LNCAP (cell line): ENCODE measurements around the gene SGPL1.

ENCODE experiments used
- CTCF ChIP-seq: fragments of 450-650 bp; IDR thresholded peaks from 2 replicates; pipeline ENCODE4 v1.5.1; 2017; ENCODE audit warnings: mild to moderate bottlenecking

The SGPL1 gene

DNA sequence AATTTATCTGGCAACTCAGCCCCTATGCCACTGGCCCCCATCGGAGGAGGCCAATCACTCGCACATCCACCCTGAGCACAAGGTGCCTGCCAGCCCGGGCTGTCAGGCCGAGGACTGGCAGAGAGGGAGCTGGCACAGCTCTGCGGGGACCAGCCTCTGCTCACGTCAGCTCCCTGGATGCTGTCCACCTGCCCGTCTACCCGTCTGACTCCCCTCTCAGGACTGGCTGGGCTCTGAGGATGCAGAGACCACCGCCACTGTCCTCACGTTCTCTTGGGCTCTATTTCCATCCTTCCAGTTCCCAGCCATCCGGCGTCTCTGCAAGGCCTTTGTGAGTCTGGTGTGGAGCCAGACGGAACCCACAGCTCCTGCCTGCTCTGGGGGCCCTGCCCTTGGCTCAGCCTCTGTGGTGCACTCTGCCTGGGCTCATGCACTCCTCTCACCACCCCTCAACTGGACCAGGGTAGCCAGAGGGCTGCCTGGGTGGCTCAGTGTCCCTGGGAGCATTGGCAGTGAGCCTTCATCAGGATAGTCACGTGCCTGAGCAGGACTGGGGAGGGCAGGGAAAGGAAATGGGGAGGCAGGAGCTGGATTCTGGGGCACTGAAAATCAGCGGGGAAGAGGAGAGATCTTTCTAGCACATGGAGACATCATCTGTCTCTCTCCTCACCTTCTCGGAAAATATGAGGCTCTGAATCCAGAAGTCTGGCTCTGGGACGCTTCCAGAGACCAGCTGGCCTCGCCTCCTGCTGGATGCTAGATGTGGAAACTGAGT lies 110.7 kb downstream of the SGPL1 start:
- TF ChIP-seq CTCF = no peak

DNA sequence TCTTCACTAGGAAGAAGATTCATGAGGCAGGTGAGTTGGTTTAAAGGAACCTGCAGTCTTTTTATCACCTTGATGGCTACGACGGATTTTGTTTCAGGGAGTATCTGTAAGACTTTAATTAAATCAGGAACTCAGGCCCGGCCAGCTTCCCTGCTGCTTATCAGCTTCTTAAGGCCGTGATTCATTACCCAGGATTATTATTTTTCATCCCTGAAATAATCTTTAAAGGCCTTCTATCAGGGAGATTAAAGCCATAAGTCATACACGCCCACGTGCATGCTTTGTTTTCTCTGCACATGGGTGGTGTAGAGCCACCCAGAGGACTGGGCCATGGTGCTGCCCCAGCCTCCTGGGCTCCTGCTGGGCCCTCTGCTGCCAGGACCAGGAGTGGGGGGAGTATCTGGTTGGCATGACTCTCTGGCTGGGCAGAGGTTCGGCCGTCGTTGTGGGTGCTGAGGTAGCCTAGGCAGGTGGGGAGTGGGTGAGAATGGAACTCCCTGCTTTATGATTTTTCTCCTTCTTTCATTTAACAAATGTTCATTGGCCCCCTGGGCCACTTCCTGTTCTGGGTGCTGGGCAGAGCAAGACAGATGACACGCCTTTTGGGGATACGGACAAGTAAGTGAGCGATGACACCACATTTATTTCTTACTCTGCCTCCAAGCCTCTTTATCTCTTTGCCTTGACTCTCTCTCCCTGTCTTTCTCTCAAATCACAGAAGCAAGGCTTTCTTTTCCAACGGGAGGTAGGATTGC lies 111.6 kb downstream of the SGPL1 start:
- TF ChIP-seq CTCF = no peak

- TF ChIP-seq CTCF = no peak
These were observed 112.4 kb downstream of the SGPL1 start for GRCh38 chr10:70928140-70928539.

GRCh38 chr10:70930263-70931000 lies 114.7 kb downstream of the SGPL1 start:
- no peak for TF ChIP-seq CTCF
